Measurements from ENCODE around the gene CSNK1G2. TPM values are rescaled to one million over a fixed set of nuclear protein-coding genes. Genes with fewer than 3 reads are reported as not detected.

CSNK1G2 gene
- total RNA-seq, 1 experiment from 2014 or later, result 126 TPM

GRCh38 chr19:1950640-1951039, 9.7 kb downstream of the CSNK1G2 start:
- no peak for ATAC-seq
- H3K4me1 Mint-ChIP-seq, result peaks cover 3% of the 10 kb centered on the region; the same call in 1 of the 2 replicates
- H3K4me3 Mint-ChIP-seq, result no peak overlapping the region
- no peak for TF ChIP-seq RORB (CRISPR knock-in tag; IDR thresholded peaks at IDR 0.05)
- no peak for TF ChIP-seq MYBL2 (CRISPR knock-in tag; IDR thresholded peaks at IDR 0.05)
- no peak for TF ChIP-seq NFATC4 (CRISPR knock-in tag; IDR thresholded peaks at IDR 0.05)
- TF ChIP-seq SMAD3 (CRISPR knock-in tag; IDR thresholded peaks at IDR 0.05; ENCODE audit: borderline replicate concordance), result no peak
- ChIA-PET POLR2A (interaction anchor here (0.5 kb wide), 1 partner anchor 517 kb away, joined by 3 read pairs; no protein-coding TSS in a partner anchor), CTCF (no interaction called here)
- H3K36me3 Mint-ChIP-seq, result peaks cover 3% of the 10 kb centered on the region; the same call in 1 of the 2 replicates
- DNase-seq (ENCODE audit: low spot score), result no peak
- H3K9me3 Mint-ChIP-seq, result no peaks in the 10 kb centered on the region
- H3K27ac Mint-ChIP-seq, result no peak overlapping the region; the same call in 1 of the 2 replicates
- no peaks in the 10 kb centered on the region for H3K27me3 Mint-ChIP-seq (ENCODE audit: low read depth)

- no peak for DNase-seq (ENCODE audit: low spot score)
- ChIA-PET POLR2A (no interaction called here), CTCF (interaction anchor here (0.6 kb wide), 1 partner anchor 23 kb away, joined by 3 read pairs; no protein-coding TSS in a partner anchor)
- Mint-ChIP-seq H3K9me3 (no peaks in the 10 kb centered on the region), H3K36me3 (peaks cover 3% of the 10 kb centered on the region; the same call in 1 of the 2 replicates), H3K27me3 (ENCODE audit: low read depth) (no peaks in the 10 kb centered on the region), H3K4me1 (peaks cover 4% of the 10 kb centered on the region; the same call in 1 of the 2 replicates), H3K27ac (no peak overlapping the region), H3K4me3 (no peak overlapping the region)
- ATAC-seq, result no peak
- TF ChIP-seq TEAD4 (CRISPR knock-in tag; IDR thresholded peaks at IDR 0.05) (no peak), ZNF425 (CRISPR knock-in tag; conservative IDR thresholded peaks at IDR 0.05) (no peak), OVOL2 (CRISPR knock-in tag; IDR thresholded peaks at IDR 0.05; ENCODE audit: borderline replicate concordance) (no peak), MXD4 (CRISPR knock-in tag; IDR thresholded peaks at IDR 0.05; ENCODE audit: borderline replicate concordance) (no peak), ZNF281 (CRISPR knock-in tag; IDR thresholded peaks at IDR 0.05) (no peak), FOXK1 (CRISPR knock-in tag; IDR thresholded peaks at IDR 0.05) (no peak), ZNF416 (CRISPR knock-in tag; IDR thresholded peaks at IDR 0.05) (no peak), TCF7 (CRISPR knock-in tag; IDR thresholded peaks at IDR 0.05; ENCODE audit: low read depth) (no peak), SMAD3 (CRISPR knock-in tag; IDR thresholded peaks at IDR 0.05; ENCODE audit: borderline replicate concordance) (no peak)
These were observed 11.7 kb downstream of the CSNK1G2 start for GRCh38 chr19:1952635-1953034.

DNA sequence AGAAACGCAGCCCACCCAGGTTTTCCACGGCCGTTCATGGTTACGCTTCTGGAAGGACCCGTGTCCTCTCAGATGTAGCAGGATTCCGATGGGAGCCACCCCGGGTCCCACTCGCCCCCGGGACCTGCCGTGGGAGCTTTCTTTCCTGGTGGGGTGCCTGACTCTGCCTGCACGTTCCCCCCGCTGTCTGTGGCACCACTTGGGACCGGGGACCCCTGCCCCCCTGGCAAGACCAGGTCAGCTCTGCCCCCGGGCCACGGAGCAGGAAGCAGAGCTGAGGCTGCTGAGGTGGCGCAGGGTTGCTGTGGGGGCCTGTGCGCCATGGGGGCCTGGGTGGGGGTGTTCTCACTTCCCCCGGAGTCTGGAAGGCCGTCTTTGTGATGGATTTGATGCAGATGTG, 12.1 kb downstream of the CSNK1G2 start:
- no peak for ATAC-seq
- DNase-seq (ENCODE audit: low spot score), result no peak
- H3K9me3 Mint-ChIP-seq, result no peaks in the 10 kb centered on the region
- POLR2A ChIA-PET, result no interaction called here
- H3K4me3 Mint-ChIP-seq, result no peak overlapping the region
- H3K36me3 Mint-ChIP-seq, result peaks cover 3% of the 10 kb centered on the region; the same call in 1 of the 2 replicates
- peaks cover 4% of the 10 kb centered on the region; the same call in 1 of the 2 replicates for H3K4me1 Mint-ChIP-seq
- no peak overlapping the region for H3K27ac Mint-ChIP-seq
- H3K27me3 Mint-ChIP-seq (ENCODE audit: low read depth), result no peaks in the 10 kb centered on the region
- CTCF ChIA-PET, result interaction anchor here (0.6 to 1.5 kb wide), 3 partner anchors 23 to 363 kb away, joined by 3 read pairs; no protein-coding TSS in a partner anchor
- TF ChIP-seq AR (CRISPR knock-in tag; IDR thresholded peaks at IDR 0.05), result no peak

Measured in WTC11 (cell line).